H1 (cell line): ENCODE results near the gene PDK4. TPM values are rescaled to one million over a fixed set of nuclear protein-coding genes. Genes with fewer than 3 reads are reported as not detected.

ENCODE experiments used
- CTCF ChIA-PET: fragments of 300-600 bp; sonication (Branson Sonifier 250); formaldehyde crosslinking; loops from one replicate; lab custom pipeline; 2021; ENCODE audit not compliant: partially characterized antibody; lab: Charles Lee
- POLR2A ChIA-PET: fragments of 300-600 bp; sonication (Branson Sonifier 250); formaldehyde crosslinking; loops from one replicate; lab custom pipeline; 2021; ENCODE audit warnings: inconsistent platforms; ENCODE audit not compliant: partially characterized antibody; lab: Charles Lee
- DNase-seq, 2 experiments: peaks; one replicate each; pipeline versions ENCODE4 v3.0.0 to v3.0.0-alpha.2; 2010 to 2022; ENCODE audit warnings: low spot score in 2 of 2, low read depth in 1 of 2, mixed read lengths in 1 of 2
- FAIRE-seq: peaks from 2 replicates; lab custom pipeline; 2011; peaks lifted over from hg19 to GRCh38; lab: Jason Lieb, UNC
- H2AFZ ChIP-seq: 2 replicates; pipeline ENCODE4 v1.8.1; 2012; ENCODE audit warnings: low read length, inconsistent platforms
- H2AK5ac ChIP-seq: 2 replicates; pipeline ENCODE4 v1.6.1; 2013; ENCODE audit warnings: low read depth, low read length
- H2BK120ac ChIP-seq: replicated peaks from 2 replicates; pipeline ENCODE3; 2013; ENCODE audit warnings: low read depth, low read length, inconsistent platforms
- H2BK12ac ChIP-seq: 2 replicates; pipeline ENCODE4 v1.6.1; 2013; ENCODE audit warnings: low read depth, low read length
- H2BK15ac ChIP-seq: 2 replicates; pipeline ENCODE4 v1.6.1; 2013; ENCODE audit warnings: low read length
- H2BK20ac ChIP-seq: 2 replicates; pipeline ENCODE4 v1.6.1; 2013; ENCODE audit warnings: low read length
- H2BK5ac ChIP-seq: 2 replicates; pipeline ENCODE4 v1.6.1; 2013; ENCODE audit warnings: low read depth, low read length
- H3K14ac ChIP-seq: 2 replicates; pipeline ENCODE4 v1.6.1; 2013; ENCODE audit warnings: inconsistent platforms; ENCODE audit not compliant: insufficient read length
- H3K18ac ChIP-seq: 2 replicates; pipeline ENCODE4 v1.6.1; 2013; ENCODE audit warnings: low read length; ENCODE audit errors: extremely low read depth
- H3K23ac ChIP-seq: 2 replicates; pipeline ENCODE4 v1.6.1; 2013; ENCODE audit warnings: inconsistent platforms; ENCODE audit not compliant: insufficient read length
- H3K23me2 ChIP-seq: 2 replicates; pipeline ENCODE4 v1.6.1; 2013; ENCODE audit warnings: low read depth, low read length
- H3K27ac ChIP-seq: 2 replicates; pipeline ENCODE4 v1.6.1; 2011; ENCODE audit warnings: low read depth, low read length, inconsistent platforms
- H3K27me3 ChIP-seq, 4 experiments: replicated peaks in 1 of 4; 1 replicate in 1 of 4; 2 replicates in 3 of 4; pipeline versions ENCODE4 v1.6.1 to v1.8.1; 2011 to 2013; ENCODE audit warnings: low read length in 3 of 4, mild to moderate bottlenecking in 3 of 4, inconsistent platforms in 2 of 4, mixed read lengths in 2 of 4, moderate library complexity in 1 of 4; ENCODE audit not compliant: control insufficient read depth in 3 of 4, insufficient read depth in 3 of 4; ENCODE audit errors: extremely low read depth in 1 of 4
- H3K36me3 ChIP-seq, 4 experiments: 2 replicates each; pipeline versions ENCODE4 v1.6.1 to v1.8.1; 2011 to 2013; ENCODE audit warnings: mild to moderate bottlenecking in 4 of 4, low read length in 3 of 4, moderate library complexity in 2 of 4, control low read depth in 1 of 4, inconsistent platforms in 1 of 4; ENCODE audit not compliant: insufficient read depth in 4 of 4, control insufficient read depth in 2 of 4
- H3K4ac ChIP-seq: replicated peaks from 2 replicates; pipeline ENCODE3; 2013; ENCODE audit warnings: low read length, low read depth, mixed read lengths, inconsistent platforms; ENCODE audit not compliant: insufficient read length
- H3K4me1 ChIP-seq, 4 experiments: replicated peaks in 1 of 4; 1 replicate in 1 of 4; 2 replicates in 3 of 4; pipeline versions ENCODE4 v1.6.1 to v1.8.1; 2011 to 2013; ENCODE audit warnings: low read length in 3 of 4, inconsistent platforms in 2 of 4, mixed read lengths in 1 of 4; ENCODE audit not compliant: insufficient read depth in 4 of 4, control insufficient read depth in 3 of 4
- H3K4me2 ChIP-seq, 2 experiments: 2 replicates each; pipeline versions ENCODE4 v1.6.1 to v1.8.1; 2011 to 2013; ENCODE audit warnings: low read depth in 2 of 2, low read length in 2 of 2, control low read depth in 1 of 2, inconsistent platforms in 1 of 2, mild to moderate bottlenecking in 1 of 2; ENCODE audit not compliant: insufficient read depth in 1 of 2
- H3K4me3 ChIP-seq, 4 experiments: fragments of 200-600, 300-600 bp in 1 of 4; sonication (generic), shearing (Covaris generic), sonication (Bioruptor Twin) in 1 of 4; 2 replicates each; pipeline versions ENCODE4 v1.5.1 to v1.8.1; 2011 to 2016; ENCODE audit warnings: low read length in 4 of 4, low read depth in 3 of 4, control low read depth in 2 of 4, inconsistent platforms in 2 of 4, mild to moderate bottlenecking in 2 of 4, mixed read lengths in 1 of 4, moderate library complexity in 1 of 4; ENCODE audit not compliant: insufficient read depth in 2 of 4; ENCODE audit errors: extremely low read depth in 1 of 4
- H3K56ac ChIP-seq: replicated peaks from 2 replicates; pipeline ENCODE3; 2013; ENCODE audit warnings: low read depth, mild to moderate bottlenecking, mixed read lengths, low read length, inconsistent platforms; ENCODE audit not compliant: insufficient read length
- H3K79me1 ChIP-seq: 2 replicates; pipeline ENCODE4 v1.6.1; 2013; ENCODE audit warnings: low read depth, low read length, control low read depth
- H3K79me2 ChIP-seq, 2 experiments: 2 replicates each; pipeline versions ENCODE4 v1.6.1 to v1.8.1; 2012 to 2013; ENCODE audit warnings: low read length in 2 of 2, mild to moderate bottlenecking in 2 of 2, inconsistent platforms in 1 of 2; ENCODE audit not compliant: insufficient read depth in 2 of 2, control insufficient read depth in 1 of 2
- H3K9ac ChIP-seq, 4 experiments: replicated peaks in 1 of 4; 1 replicate in 1 of 4; 2 replicates in 3 of 4; pipeline versions ENCODE4 v1.6.1 to v1.8.1; 2011 to 2013; ENCODE audit warnings: low read depth in 3 of 4, low read length in 3 of 4, control low read depth in 2 of 4, mild to moderate bottlenecking in 2 of 4, moderate library complexity in 2 of 4, inconsistent platforms in 1 of 4; ENCODE audit errors: extremely low read depth in 1 of 4
- H3K9me3 ChIP-seq, 2 experiments: 2 replicates each; pipeline versions ENCODE4 v1.6.1 to v1.8.1; 2012 to 2013; ENCODE audit warnings: mild to moderate bottlenecking in 2 of 2, moderate library complexity in 2 of 2, control low read depth in 1 of 2, inconsistent platforms in 1 of 2, low read depth in 1 of 2, low read length in 1 of 2, mixed read lengths in 1 of 2; ENCODE audit not compliant: insufficient read depth in 2 of 2
- H4K20me1 ChIP-seq, 2 experiments: replicated peaks in 1 of 2; 2 replicates each; pipeline versions ENCODE3 to v1.8.1; 2011 to 2013; ENCODE audit warnings: inconsistent platforms in 2 of 2, low read length in 2 of 2, mild to moderate bottlenecking in 1 of 2; ENCODE audit not compliant: insufficient read depth in 2 of 2, control insufficient read depth in 1 of 2
- H4K5ac ChIP-seq: 2 replicates; pipeline ENCODE4 v1.6.1; 2013; ENCODE audit warnings: low read length, low read depth, mixed read lengths, inconsistent platforms; ENCODE audit not compliant: insufficient read length
- H4K8ac ChIP-seq: 2 replicates; pipeline ENCODE4 v1.8.0; 2013; ENCODE audit warnings: mild to moderate bottlenecking, moderate library complexity, low read length, inconsistent platforms; ENCODE audit not compliant: insufficient read depth; ENCODE audit errors: extremely low read depth
- H4K91ac ChIP-seq: replicated peaks from 2 replicates; pipeline ENCODE3; 2013; ENCODE audit warnings: low read length, mixed read lengths, inconsistent platforms; ENCODE audit not compliant: insufficient read length
- SP4 ChIP-seq: IDR thresholded peaks from 2 replicates; pipeline ENCODE4 v1.6.1; 2012; ENCODE audit warnings: low read length, inconsistent platforms
- WGBS, 2 experiments: shearing (Covaris generic) in 1 of 2; methylation state at CpG; one replicate each; pipeline versions ENCODE4 v1.1.6 to v1.1.7; 2013 to 2015; ENCODE audit warnings: low lambda C conversion rate in 2 of 2, mixed read lengths in 2 of 2, inconsistent platforms in 1 of 2, low coverage in 1 of 2, missing lambda C conversion rate in 1 of 2; ENCODE audit not compliant: insufficient replicate concordance in 2 of 2, insufficient coverage in 1 of 2, insufficient read length in 1 of 2; ENCODE audit errors: extremely low coverage in 1 of 2, missing lambda C conversion rate in 1 of 2; 5-methylcytosine and 5-hydroxymethylcytosine counted together
- polyA plus RNA-seq, 7 experiments: library from polyadenylated mRNA; depleted of rRNA in 3 of 7; stranded (reverse) in 5 of 7; unstranded in 2 of 7; fragments of >200 nt in 5 of 7; fragments of 200-250 nt in 2 of 7; gene quantifications; 1 replicate in 5 of 7; 2 replicates in 1 of 7; 4 replicates in 1 of 7; pipeline versions ENCODE4 v1.2.1 to v1.2.3, GENCODE V29; 2011 to 2013; ENCODE audit warnings: missing spikeins in 2 of 7, mixed read lengths in 2 of 7
- total RNA-seq: library from RNA; stranded (reverse); fragmentation: NEBNext Ultra II Directional; extraction: Animal tissue kit (Norgen Biotek cat#: 25700); gene quantifications from 2 replicates; pipeline ENCODE4 v1.2.1, GENCODE V29; 2021

PDK4 gene
- total and polyA plus RNA-seq, 2 of the 8 experiments (the other 6 are each of a cell fraction or from before 2014, with no cell fraction given), result 0.26 TPM; not detected in 1

DNA sequence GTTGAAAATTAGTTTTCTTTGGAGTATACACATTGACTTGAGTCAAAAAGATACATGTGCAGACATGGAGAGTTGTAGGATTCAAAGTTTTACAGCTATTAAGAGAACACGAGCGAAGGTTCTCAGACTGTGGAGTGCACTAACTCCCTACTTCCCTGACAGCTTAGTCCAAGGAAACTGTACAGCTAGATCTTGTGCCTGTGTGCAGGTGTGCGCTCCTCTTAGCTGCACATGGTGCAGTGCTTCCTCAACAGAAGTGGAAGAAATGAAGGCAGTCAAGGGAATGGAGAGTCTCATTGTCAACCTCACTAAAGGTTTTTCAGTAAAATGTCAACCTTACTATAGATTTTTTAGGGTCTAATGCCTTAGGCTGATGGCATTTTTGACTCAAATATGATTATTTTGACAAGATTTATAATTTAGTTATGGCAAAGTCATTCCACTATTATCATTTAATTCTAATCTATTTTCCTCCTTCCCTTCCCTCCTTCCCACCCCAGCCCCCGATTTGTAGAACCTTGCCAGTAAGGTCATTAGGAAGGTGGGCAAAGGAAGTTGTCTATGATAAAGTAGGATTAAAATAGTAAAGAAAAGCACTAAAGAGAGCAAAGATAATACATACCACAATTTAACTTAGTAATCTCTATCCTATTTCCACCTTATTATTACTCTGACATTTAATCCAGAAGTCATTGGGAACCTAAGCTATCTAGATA is 13.6 kb downstream of the PDK4 start:
- H3K4me1 ChIP-seq, result no peaks in the 10 kb centered on the region
- no peak for TF ChIP-seq SP4
- TF ChIP-seq, all 59 proteins: peak for 0
- ChIA-PET CTCF (no interaction called here), POLR2A (no interaction called here)
- Histone ChIP-seq H3K79me1 (no peaks in the 10 kb centered on the region), H3K23me2 (no peaks in the 10 kb centered on the region), H2AK5ac (no peak overlapping the region), H2BK5ac (no peak overlapping the region), H3K14ac (no peak overlapping the region), H3K27me3 (no peaks in the 10 kb centered on the region), H3K27ac (no peak overlapping the region), H3K23ac (no peak overlapping the region), H4K5ac (no peak overlapping the region), H2AFZ (no peak overlapping the region), H2BK15ac (no peak overlapping the region), H2BK120ac (no peak overlapping the region), H3K9me3 (no peaks in the 10 kb centered on the region), H3K4me2 (no peak overlapping the region), H4K91ac (no peak overlapping the region), H3K9ac (no peak overlapping the region), H3K18ac (no peak overlapping the region), H4K8ac (no peak overlapping the region), H2BK12ac (no peak overlapping the region), H3K4me3 (no peak overlapping the region), H3K36me3 (no peaks in the 10 kb centered on the region), H3K79me2 (no peaks in the 10 kb centered on the region), H4K20me1 (no peaks in the 10 kb centered on the region), H3K4ac (no peak overlapping the region), H3K56ac (no peak overlapping the region), H2BK20ac (no peak overlapping the region)
- no peak for FAIRE-seq
- no peak for DNase-seq
- 95% methylated on average over 4 of the region's 4 CpGs; no CpG with 5 or more reads in 1 of the 2 experiments for WGBS, 2 experiments
